ENCODE data around the gene CASP3. TPM values are rescaled to one million over a fixed set of nuclear protein-coding genes. Genes with fewer than 3 reads are reported as not detected.

The CASP3 gene
- total RNA-seq (2014; rRNA removed; shearing (Covaris generic)) (25.8 and 29.5 TPM in 2 replicates), total RNA-seq (2022) (39.2 and 44.7 TPM in 2 replicates), Bru-seq, nascent RNA (percentile 85 among the genes with signal in this experiment), BruChase-seq, experiment 1, labeled RNA remaining after a 6-hour chase (percentile 69 among the genes with signal in this experiment), BruChase-seq, experiment 2, labeled RNA remaining after a 2-hour chase (percentile 94 among the genes with signal in this experiment)
- long read RNA-seq, transcript CASP3-203 (6 exons, 677 nt): minor isoform, 5 of 160 reads
- long read RNA-seq, transcript CASP3-206 (7 exons, 2,540 nt): major isoform, 91 of 160 reads
- long read RNA-seq, transcript CASP3-201 (8 exons, 2,673 nt): minor isoform, 40 of 160 reads
- long read RNA-seq, partial matches to known transcripts: 6 of 160 reads
- long read RNA-seq, other reads (novel, unspliced or antisense): 18 of 160 reads

- Histone ChIP-seq H4K20me1 (ENCODE audit: insufficient read depth, low read length) (peaks cover 17% of the 10 kb centered on the region), H3K4me2 (ENCODE audit: low read length) (peak within 1 kb of the TSS; percentile 81), H3K4me3 (ENCODE audit: low read depth, low read length, poor library complexity, severe bottlenecking) (peak within 1 kb of the TSS; percentile 93), H2AFZ (ENCODE audit: low read length) (peak within 1 kb of the TSS; percentile 68), H3K79me2 (ENCODE audit: insufficient read depth, low read depth, low read length) (peaks cover 56% of the 10 kb centered on the region), H3K36me3 (ENCODE audit: insufficient read depth, low read length) (peaks cover 36% of the 10 kb centered on the region), H3K9me3 (ENCODE audit: low read length) (no peaks in the 10 kb centered on the region), H3K4me1 (ENCODE audit: insufficient read depth, low read length, poor library complexity, severe bottlenecking) (peaks cover 42% of the 10 kb centered on the region), H3K9me2 (ENCODE audit: insufficient read depth, low read length) (no peaks in the 10 kb centered on the region), H3K27ac (ENCODE audit: low read depth, low read length, poor library complexity, severe bottlenecking) (peak within 1 kb of the TSS; percentile 79)
- BruUV-seq (replicated peaks): no TSS peak
- ChIA-PET POLR2A (interaction anchor here (0.5 to 2.3 kb wide), 27 partner anchors 9 to 1080 kb away, joined by 3 to 18 read pairs (median 3); partner anchors contain the start of gene CENPU), CTCF (ENCODE audit: unreplicated experiment) (interaction anchor here (0.6 kb wide), 10 partner anchors 21 to 667 kb away, joined by 3 to 7 read pairs (median 4); no protein-coding TSS in a partner anchor)
- peak; percentile 96 for DNase-seq (ENCODE audit: low spot score)
- 0 out of 2 replicates have a peak, but pooled peaks have one; percentile 21 for TF ChIP-seq CTCF (conservative IDR thresholded peaks at IDR 0.05; ENCODE audit: low read length)
- TF ChIP-seq EZH2phosphoT487 (IDR thresholded peaks at IDR 0.05; ENCODE audit: borderline replicate concordance, low read depth, low read length): no peak
- intact Hi-C loops (cut with micrococcal nuclease; ENCODE audit: unreplicated experiment): loop anchor here (1.0 to 10.0 kb wide), 10 partner anchors 85 to 1543 kb away; partner anchors contain the start of genes CDKN2AIP, CENPU, CYP4V2 and IRF2
These were observed at the start of gene CASP3, which contains the start of gene PRIMPOL for GRCh38 chr4:184649026-184649970. TSS of gene CASP3 (minus strand) at chr4:184649447. CDS start at chr4:184638453, 10,994 bp downstream. TSS of gene PRIMPOL (plus strand) at chr4:184649738. CDS start at chr4:184657141, 7,403 bp downstream.

- peaks cover 93% of the 10 kb centered on the region for H3K36me3 ChIP-seq (ENCODE audit: insufficient read depth, low read length)
- no peak overlapping the region for H2AFZ ChIP-seq (ENCODE audit: low read length)
- no peaks in the 10 kb centered on the region for H3K4me1 ChIP-seq (ENCODE audit: insufficient read depth, low read length, poor library complexity, severe bottlenecking)
- no peak for TF ChIP-seq CTCF (conservative IDR thresholded peaks at IDR 0.05; ENCODE audit: low read length)
- no peak for TF ChIP-seq EZH2phosphoT487 (IDR thresholded peaks at IDR 0.05; ENCODE audit: borderline replicate concordance, low read depth, low read length)
- intact Hi-C loops (cut with micrococcal nuclease; ENCODE audit: unreplicated experiment): no loop called here
- CTCF ChIA-PET (ENCODE audit: unreplicated experiment): no interaction called here
- no peak overlapping the region for H3K27ac ChIP-seq (ENCODE audit: low read depth, low read length, poor library complexity, severe bottlenecking)
- no peak overlapping the region for H3K4me3 ChIP-seq (ENCODE audit: low read depth, low read length, poor library complexity, severe bottlenecking)
- no peak for DNase-seq (ENCODE audit: low spot score)
- no peaks in the 10 kb centered on the region for H4K20me1 ChIP-seq (ENCODE audit: insufficient read depth, low read length)
- H3K9me3 ChIP-seq (ENCODE audit: low read length): no peaks in the 10 kb centered on the region
- no peaks in the 10 kb centered on the region for H3K79me2 ChIP-seq (ENCODE audit: insufficient read depth, low read depth, low read length)
- BruUV-seq (replicated peaks): no TSS peak
- no peaks in the 10 kb centered on the region for H3K9me2 ChIP-seq (ENCODE audit: insufficient read depth, low read length)
- POLR2A ChIA-PET: interaction anchor here (0.7 kb wide), 1 partner anchor 25 kb away, joined by 3 read pairs; no protein-coding TSS in a partner anchor
- no peak overlapping the region for H3K4me2 ChIP-seq (ENCODE audit: low read length)
These were observed 48.7 kb upstream of the CASP3 start for GRCh38 chr4:184697956-184698355.
